Panc1 (cell line): ENCODE measurements around the gene CAMP. TPM values are rescaled to one million over a fixed set of nuclear protein-coding genes. Genes with fewer than 3 reads are reported as not detected.

Source experiments
- ATAC-seq: fragments of 200-7000 bp; cut with Tn5 transposase; 2 replicates; pipeline ENCODE4 v1.9.1; 2020; ENCODE audit warnings: mild to moderate bottlenecking, moderate library complexity
- BruUV-seq: library from RNA; stranded (reverse); fragments of 400-500 nt; replicated peaks from 2 replicates; lab custom pipeline; 2021; lab: Mats Ljungman, UMichigan
- CTCF ChIA-PET: fragments of 300-600 bp; sonication (Branson Sonifier 250); formaldehyde crosslinking; loops from one replicate; lab custom pipeline; 2022; ENCODE audit warnings: antibody characterized with exemption; lab: Charles Lee
- POLR2A ChIA-PET: fragments of 300-600 bp; sonication (Branson Sonifier 250); formaldehyde crosslinking; loops from one replicate; lab custom pipeline; 2022; ENCODE audit warnings: antibody characterized with exemption; lab: Charles Lee
- DNase-seq: peaks from one replicate; pipeline ENCODE4 v3.0.0-alpha.2; 2010; ENCODE audit warnings: low read depth, low spot score
- H3K27ac ChIP-seq: 2 replicates; pipeline ENCODE4 v1.5.1; 2011; ENCODE audit warnings: mild to moderate bottlenecking, low read length, inconsistent platforms
- H3K27me3 ChIP-seq: fragments of 200-500 bp; sonication (Bioruptor generic); 2 replicates; pipeline ENCODE4 v1.6.0; 2014; ENCODE audit warnings: low read length, inconsistent platforms; ENCODE audit not compliant: control insufficient read depth, insufficient read depth
- H3K36me3 ChIP-seq: fragments of 200-500 bp; sonication (Bioruptor generic); 2 replicates; pipeline ENCODE4 v1.5.1; 2014; ENCODE audit warnings: inconsistent platforms, mild to moderate bottlenecking, low read length, moderate library complexity; ENCODE audit not compliant: control insufficient read depth, insufficient read depth
- H3K4me1 ChIP-seq: 2 replicates; pipeline ENCODE4 v1.5.1; 2011; ENCODE audit warnings: inconsistent platforms, mild to moderate bottlenecking, low read length, moderate library complexity; ENCODE audit not compliant: control insufficient read depth, insufficient read depth
- H3K4me3 ChIP-seq, 2 experiments: 2 replicates each; pipeline ENCODE4 v1.5.1; 2011 to 2012; ENCODE audit warnings: low read depth in 2 of 2, low read length in 2 of 2, mild to moderate bottlenecking in 2 of 2, inconsistent platforms in 1 of 2, moderate library complexity in 1 of 2
- H3K9me3 ChIP-seq: fragments of 200-500 bp; sonication (Bioruptor generic); 2 replicates; pipeline ENCODE4 v1.5.1; 2014; ENCODE audit warnings: low read depth, mild to moderate bottlenecking, inconsistent platforms, low read length, moderate library complexity; ENCODE audit not compliant: control insufficient read depth, insufficient read depth
- CTCF ChIP-seq: fragments of 450-650 bp; IDR thresholded peaks from 2 replicates; pipeline ENCODE4 v1.5.1; 2017; ENCODE audit warnings: mild to moderate bottlenecking
- POLR2AphosphoS5 ChIP-seq: IDR thresholded peaks from 2 replicates; pipeline ENCODE4 v1.6.1; 2012; ENCODE audit warnings: mild to moderate bottlenecking, low read depth, low read length, moderate library complexity
- REST ChIP-seq, 2 experiments: IDR thresholded peaks; 2 replicates each; pipeline ENCODE4 v1.6.1; 2011 to 2012; ENCODE audit warnings: low read depth in 2 of 2, control low read depth in 1 of 2, low read length in 1 of 2, mild to moderate bottlenecking in 1 of 2, moderate library complexity in 1 of 2; ENCODE audit not compliant: insufficient read depth in 1 of 2
- SIN3A ChIP-seq: IDR thresholded peaks from 2 replicates; pipeline ENCODE4 v1.6.1; 2012; ENCODE audit warnings: low read depth, mild to moderate bottlenecking, low read length, moderate library complexity, borderline replicate concordance; ENCODE audit not compliant: insufficient read depth
- TCF7L2 ChIP-seq: IDR thresholded peaks from 2 replicates; pipeline ENCODE4 v1.6.1; 2011; ENCODE audit warnings: mild to moderate bottlenecking, low read depth, low read length, inconsistent platforms
- in situ Hi-C: cut with HindIII; loops from 2 replicates; pipeline ENCODE4 v1.10.0; 2016; ENCODE audit warnings: low sequenced_read_pairs, low pct_unique_long_range_greater_than_20kb
- intact Hi-C: fragments of 100-400 bp; cut with micrococcal nuclease; formaldehyde crosslinking; loops from one replicate; pipeline ENCODE4 v1.10.0; 2022; ENCODE audit not compliant: unreplicated experiment
- total RNA-seq: library from RNA; stranded (reverse); gene quantifications from one replicate; pipeline ENCODE4 v1.2.1, GENCODE V29; 2021; ENCODE audit not compliant: unreplicated experiment

Gene CAMP
- total RNA-seq, 1 experiment from 2014 or later: not detected

GRCh38 chr3:48232734-48233133 is 9.4 kb downstream of the CAMP start:
- intact Hi-C loops: no loop called here
- ChIA-PET CTCF (no interaction called here), POLR2A (no interaction called here)
- Histone ChIP-seq H3K27me3 (no peaks in the 10 kb centered on the region), H3K4me1 (no peaks in the 10 kb centered on the region), H3K36me3 (no peaks in the 10 kb centered on the region), H3K9me3 (no peaks in the 10 kb centered on the region), H3K27ac (no peak overlapping the region), H3K4me3 (no peak overlapping the region)
- DNase-seq (no peak), ATAC-seq (peak; percentile 94)
- BruUV-seq: no TSS peak
- in situ Hi-C loops: no loop called here
- no peak for TF ChIP-seq REST (IDR thresholded peaks at IDR 0.05; ENCODE audit: insufficient read depth in 1 of 2, low read depth in 2 of 2, low read length in 1 of 2)
- no peak for TF ChIP-seq POLR2AphosphoS5
- TF ChIP-seq CTCF: no peak; the same call in none of the 2 replicates
- no peak for TF ChIP-seq TCF7L2
- no peak for TF ChIP-seq SIN3A

- ChIA-PET POLR2A (no interaction called here), CTCF (no interaction called here)
- no peaks in the 10 kb centered on the region for H3K4me1 ChIP-seq
- no peaks in the 10 kb centered on the region for H3K36me3 ChIP-seq
- intact Hi-C loops (no loop called here), in situ Hi-C loops (no loop called here)
- DNase-seq (no peak), ATAC-seq (no peak)
- H3K27me3 ChIP-seq: no peaks in the 10 kb centered on the region
- H3K27ac ChIP-seq: no peak overlapping the region
- no peak overlapping the region for H3K4me3 ChIP-seq
- no TSS peak for BruUV-seq
- no peaks in the 10 kb centered on the region for H3K9me3 ChIP-seq
- TF ChIP-seq SIN3A (no peak), CTCF (no peak), POLR2AphosphoS5 (no peak), REST (IDR thresholded peaks at IDR 0.05; ENCODE audit: insufficient read depth in 1 of 2, low read depth in 2 of 2, low read length in 1 of 2) (no peak), TCF7L2 (no peak)
Measured at GRCh38 chr3:48233542-48233941, 10.2 kb downstream of the CAMP start.
